Activated T-cell treated with anti-CD3 and anti-CD28 coated beads, Interleukin-2, amount 50 U/mL, for 72 hours (primary cell): Measurements from ENCODE around the gene JAG2. TPM values are rescaled to one million over a fixed set of nuclear protein-coding genes. Genes with fewer than 3 reads are reported as not detected.
"Not testable (repeated sequence)": the region's sequence is repeated elsewhere in the genome, so short reads cannot be mapped to it uniquely, and the experiment has no call there.

Experiments
- ATAC-seq, 2 donors: fragments of 150-1000 bp; cut with Tn5 transposase; replicated peaks in 1 of 2; 2 replicates each; pipeline ENCODE4 v1.10.0; 2021; ENCODE audit warnings: moderate library complexity in 2 of 2, mild to moderate bottlenecking in 1 of 2
- DNase-seq, 2 donors: peaks; one replicate each; pipeline ENCODE4 v3.0.0; 2021 to 2022; ENCODE audit warnings: mixed read lengths in 1 of 2
- H3K27ac Mint-ChIP-seq: one replicate; pipeline ENCODE4 v1.8.0; 2022; ENCODE audit warnings: mild to moderate bottlenecking, moderate library complexity, mixed read lengths
- H3K27me3 Mint-ChIP-seq: one replicate; pipeline ENCODE4 v1.8.0; 2022; ENCODE audit warnings: low read depth, mixed read lengths
- H3K36me3 Mint-ChIP-seq, 2 donors: one replicate each; pipeline ENCODE4 v1.8.0; 2022; ENCODE audit warnings: mixed read lengths in 2 of 2, mild to moderate bottlenecking in 1 of 2; ENCODE audit not compliant: insufficient read depth in 2 of 2
- H3K4me1 Mint-ChIP-seq: one replicate; pipeline ENCODE4 v1.8.0; 2022; ENCODE audit warnings: low read depth, mixed read lengths
- H3K4me3 Mint-ChIP-seq, 2 donors: one replicate each; pipeline ENCODE4 v1.8.0; 2022; ENCODE audit warnings: mild to moderate bottlenecking in 2 of 2, mixed read lengths in 2 of 2, moderate library complexity in 2 of 2
- H3K9me3 Mint-ChIP-seq, 2 donors: one replicate each; pipeline ENCODE4 v1.8.0; 2022; ENCODE audit warnings: mixed read lengths in 2 of 2
- total RNA-seq, 2 donors: library from RNA; stranded (reverse); gene quantifications; one replicate each; pipeline ENCODE4 v1.2.3, GENCODE V29; 2022

Gene JAG2
- total RNA-seq, 2 donors from 2014 or later = 3.1 to 5.4 TPM

DNA sequence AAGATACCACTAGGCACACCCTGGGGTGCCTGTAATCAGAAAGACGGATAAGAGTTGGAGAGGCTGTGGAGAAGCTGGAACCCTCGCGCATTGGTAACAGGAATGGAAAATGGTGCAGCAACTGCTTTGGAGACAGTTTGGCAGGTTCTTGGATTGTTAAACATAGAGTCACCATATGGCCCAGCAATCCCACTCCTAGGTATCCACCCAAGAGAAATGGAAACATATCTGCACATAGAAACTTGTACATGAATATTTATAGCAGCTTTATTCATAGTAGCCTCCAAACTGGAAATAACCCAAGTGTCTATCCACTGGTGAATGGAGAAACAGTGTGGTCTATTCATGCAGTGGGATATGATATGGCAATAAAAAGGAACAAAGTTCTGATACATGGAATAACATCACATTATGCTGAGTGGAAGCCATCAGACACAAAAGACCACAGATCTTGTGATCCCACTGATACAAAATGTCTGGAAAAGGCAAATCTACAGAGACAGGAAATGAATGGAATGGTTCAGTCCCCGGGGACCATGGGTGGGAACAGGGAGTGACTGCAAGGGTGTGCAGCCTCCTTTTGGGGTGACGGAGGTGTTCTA, 45.4 kb downstream of the JAG2 start:
- peaks cover 32% of the 10 kb centered on the region for H3K27me3 Mint-ChIP-seq

DNA sequence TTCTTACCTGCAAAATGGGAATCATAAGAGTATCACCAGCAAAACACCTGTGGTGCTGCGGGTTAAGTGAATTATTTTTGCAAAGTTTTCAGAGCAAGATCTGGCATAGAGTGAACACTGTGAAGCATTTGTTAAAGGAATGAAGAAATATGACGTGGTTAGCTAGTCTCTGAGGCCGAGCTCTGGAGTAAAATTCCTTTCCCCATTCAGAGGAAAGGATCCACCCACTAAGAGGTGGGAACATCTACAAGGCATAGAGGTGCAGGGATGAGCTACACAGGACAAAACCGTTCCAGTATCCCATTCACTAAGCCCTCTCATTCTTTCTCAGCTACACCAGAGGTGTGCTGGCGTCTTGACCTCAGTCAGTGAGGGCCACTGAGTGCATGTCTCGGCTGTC, 48.5 kb downstream of the JAG2 start:
- Mint-ChIP-seq H3K4me1 (peaks cover 7% of the 10 kb centered on the region), H3K27me3 (peaks cover 32% of the 10 kb centered on the region), H3K27ac (no peak overlapping the region), H3K4me3 (no peak overlapping the region), H3K36me3 (peaks cover 5 to 7% of the 10 kb centered on the region in 2 donors), H3K9me3 (peaks cover 9 to 10% of the 10 kb centered on the region in 2 donors)
- DNase-seq (no peak), ATAC-seq (no peak)

More for the DNA sequence above, 45.4 kb downstream of the JAG2 start:
- DNase-seq = no peak
- Mint-ChIP-seq H3K9me3 (peaks cover 9 to 10% of the 10 kb centered on the region in 2 donors), H3K36me3 (peaks cover 5 to 7% of the 10 kb centered on the region in 2 donors), H3K4me3 (no peak overlapping the region), H3K4me1 (peaks cover 7% of the 10 kb centered on the region), H3K27ac (no peak overlapping the region)
- ATAC-seq = no peak

DNA sequence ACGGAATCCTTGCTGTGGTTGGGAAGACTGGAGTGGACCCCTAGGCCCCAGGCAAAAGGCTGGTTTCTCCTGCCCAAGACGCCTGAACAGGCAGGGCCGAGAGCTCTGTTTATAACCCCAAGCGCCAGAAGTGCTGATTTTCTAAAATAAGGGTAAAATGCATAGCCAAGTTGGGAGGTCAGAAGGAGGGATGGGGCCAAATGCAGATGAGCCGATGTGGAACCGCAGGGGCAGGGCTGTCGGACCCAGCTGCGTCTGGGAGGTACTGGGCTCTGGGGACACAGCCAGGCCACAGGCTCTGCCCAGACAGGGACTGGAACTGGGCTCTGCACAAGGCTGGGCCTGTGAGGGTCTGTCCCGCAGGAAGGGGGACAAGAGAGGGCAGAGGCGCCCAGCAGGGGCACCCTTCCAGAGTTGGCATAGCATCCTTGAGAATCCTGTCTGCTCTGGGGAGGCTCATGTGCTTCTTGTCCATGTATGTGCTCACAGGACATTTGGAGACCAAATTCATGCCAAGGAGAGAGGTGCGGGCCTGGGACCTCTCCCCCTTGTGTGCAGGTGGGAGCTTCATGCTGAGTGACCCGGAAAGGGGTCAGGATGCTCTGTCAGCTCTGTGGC, 49.1 kb downstream of the JAG2 start:
- peaks cover 5 to 7% of the 10 kb centered on the region in 2 donors for H3K36me3 Mint-ChIP-seq

GRCh38 chr14:105118646-105119407, 49.7 kb downstream of the JAG2 start:
- Mint-ChIP-seq H3K4me3 (no peak overlapping the region), H3K27me3 (peaks cover 32% of the 10 kb centered on the region), H3K36me3 (peaks cover 5 to 7% of the 10 kb centered on the region in 2 donors), H3K27ac (no peak overlapping the region), H3K4me1 (no peaks in the 10 kb centered on the region), H3K9me3 (peaks cover 9 to 10% of the 10 kb centered on the region in 2 donors)
- no peak for ATAC-seq
- no peak for DNase-seq

More for the DNA sequence above, 49.1 kb downstream of the JAG2 start:
- H3K9me3 Mint-ChIP-seq = peaks cover 9 to 10% of the 10 kb centered on the region in 2 donors
- H3K27ac Mint-ChIP-seq = no peak overlapping the region
- H3K27me3 Mint-ChIP-seq = peaks cover 32% of the 10 kb centered on the region
- H3K4me1 Mint-ChIP-seq = peaks cover 4% of the 10 kb centered on the region
- no peak overlapping the region for H3K4me3 Mint-ChIP-seq
- DNase-seq = no peak
- no peak for ATAC-seq

DNA sequence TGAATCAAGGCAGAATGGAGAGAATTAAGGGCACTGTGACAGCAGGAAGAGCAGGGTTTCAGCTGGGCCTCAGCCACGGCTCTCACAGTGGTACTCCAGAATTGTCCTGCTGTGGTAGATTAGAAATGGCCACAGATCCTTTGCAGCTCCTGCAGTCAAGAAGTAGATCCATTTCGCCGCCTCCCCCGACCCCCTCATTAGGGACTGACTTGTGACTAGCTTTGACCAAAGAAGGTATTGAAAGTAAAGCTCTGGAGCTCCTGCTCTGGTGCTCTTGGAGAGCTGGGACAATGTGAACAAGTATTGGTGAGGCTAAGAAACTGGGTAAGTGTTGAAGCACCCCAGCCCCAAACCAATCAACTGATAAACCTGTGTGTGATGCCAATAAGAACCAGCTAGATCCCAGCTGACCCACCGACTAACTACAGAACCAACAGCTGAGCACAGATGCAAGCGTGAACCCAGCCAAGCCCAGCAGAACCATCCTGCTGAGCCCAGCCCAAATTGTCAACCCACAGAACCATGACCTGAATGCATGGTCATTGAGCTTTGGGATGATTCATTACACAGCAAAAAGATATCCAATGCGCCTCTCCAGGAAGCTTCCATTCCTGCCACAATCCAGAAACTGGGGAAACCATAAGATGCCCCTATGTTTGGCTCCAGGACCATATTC, 50.7 kb downstream of the JAG2 start:
- peaks cover 8 to 10% of the 10 kb centered on the region in 2 donors for H3K9me3 Mint-ChIP-seq
- ATAC-seq = no peak
- no peak overlapping the region for H3K27ac Mint-ChIP-seq
- H3K36me3 Mint-ChIP-seq = peaks cover 5 to 7% of the 10 kb centered on the region in 2 donors
- DNase-seq = no peak
- H3K4me1 Mint-ChIP-seq = no peaks in the 10 kb centered on the region
- H3K4me3 Mint-ChIP-seq = no peak overlapping the region
- H3K27me3 Mint-ChIP-seq = peaks cover 31% of the 10 kb centered on the region

DNA sequence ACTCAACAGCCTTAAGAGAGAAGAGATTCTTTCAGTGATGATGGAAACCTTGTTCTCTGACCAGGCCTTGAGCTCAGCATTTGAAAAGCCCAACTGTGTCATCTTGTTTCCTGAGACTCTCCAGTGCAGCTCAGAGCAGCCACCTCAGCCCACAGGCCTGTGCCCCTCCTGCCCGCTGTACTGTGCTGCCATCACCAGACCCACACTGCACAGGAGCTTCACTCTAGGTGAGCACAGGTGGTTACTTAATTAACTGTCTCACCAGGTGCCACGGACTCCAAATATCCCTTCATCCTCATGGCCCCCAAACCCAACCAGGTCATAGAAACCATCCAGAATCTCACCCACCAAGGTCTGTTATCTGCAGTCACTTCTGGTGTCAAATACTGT, 51.3 kb downstream of the JAG2 start:
- no peak overlapping the region for H3K27ac Mint-ChIP-seq
- peaks cover 4 to 9% of the 10 kb centered on the region in 2 donors for H3K9me3 Mint-ChIP-seq
- H3K36me3 Mint-ChIP-seq = peaks cover 5 to 6% of the 10 kb centered on the region in 2 donors
- ATAC-seq (no peak), DNase-seq (no peak)
- H3K4me3 Mint-ChIP-seq = no peak overlapping the region
- H3K27me3 Mint-ChIP-seq = peaks cover 26% of the 10 kb centered on the region
- H3K4me1 Mint-ChIP-seq = no peaks in the 10 kb centered on the region

GRCh38 chr14:105116451-105117256, 51.9 kb downstream of the JAG2 start:
- no peak for ATAC-seq
- no peak overlapping the region for H3K27ac Mint-ChIP-seq
- peaks cover 2 to 7% of the 10 kb centered on the region in 2 donors for H3K9me3 Mint-ChIP-seq
- peaks cover 20% of the 10 kb centered on the region for H3K27me3 Mint-ChIP-seq
- no peaks in the 10 kb centered on the region for H3K4me1 Mint-ChIP-seq
- H3K4me3 Mint-ChIP-seq = no peak overlapping the region
- H3K36me3 Mint-ChIP-seq = peaks cover 3 to 4% of the 10 kb centered on the region in 2 donors
- no peak for DNase-seq

DNA sequence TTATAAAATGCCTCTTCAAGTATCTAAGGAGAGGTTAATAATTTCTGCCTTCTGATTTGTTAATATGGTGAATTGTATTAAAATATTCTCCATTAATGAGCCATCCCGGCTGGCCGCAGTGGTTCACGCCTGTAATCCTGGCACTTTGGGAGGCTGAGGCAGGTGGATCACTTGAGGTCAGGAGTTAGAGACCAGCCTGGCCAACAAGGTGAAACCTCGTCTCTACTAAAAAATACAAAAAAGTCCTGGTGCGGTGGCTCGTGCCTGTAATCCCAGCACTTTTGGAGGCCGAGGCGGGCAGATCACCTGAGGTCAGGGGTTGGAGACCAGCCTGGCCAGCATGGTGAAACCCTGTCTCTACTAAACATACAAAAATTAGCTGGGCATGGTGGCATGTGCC, 59.3 kb downstream of the JAG2 start:
- not testable (repeated sequence) for H3K4me3 Mint-ChIP-seq, H3K9me3 Mint-ChIP-seq, H3K36me3 Mint-ChIP-seq, H3K27ac Mint-ChIP-seq, DNase-seq, H3K4me1 Mint-ChIP-seq, ATAC-seq
- peaks cover 14% of the 10 kb centered on the region for H3K27me3 Mint-ChIP-seq

GRCh38 chr14:105108516-105108864, 60.1 kb downstream of the JAG2 start:
- DNase-seq (no peak), ATAC-seq (no peak)
- no peak overlapping the region for H3K27ac Mint-ChIP-seq
- peaks cover 0 to 2% of the 10 kb centered on the region in 2 donors for H3K9me3 Mint-ChIP-seq
- H3K36me3 Mint-ChIP-seq = peaks cover 0 to 2% of the 10 kb centered on the region in 2 donors
- H3K4me3 Mint-ChIP-seq = no peak overlapping the region
- no peaks in the 10 kb centered on the region for H3K4me1 Mint-ChIP-seq
- H3K27me3 Mint-ChIP-seq = peaks cover 22% of the 10 kb centered on the region

GRCh38 chr14:105107781-105108515, 60.6 kb downstream of the JAG2 start:
- DNase-seq = no peak
- Mint-ChIP-seq H3K27ac (no peak overlapping the region), H3K27me3 (peaks cover 27% of the 10 kb centered on the region), H3K36me3 (peaks cover 0 to 2% of the 10 kb centered on the region in 2 donors), H3K9me3 (peaks cover 0 to 2% of the 10 kb centered on the region in 2 donors), H3K4me1 (no peaks in the 10 kb centered on the region), H3K4me3 (no peak overlapping the region)
- no peak for ATAC-seq

GRCh38 chr14:105107351-105107750, 61.2 kb downstream of the JAG2 start:
- Mint-ChIP-seq H3K27ac (peak overlapping the region; percentile 16), H3K4me1 (no peaks in the 10 kb centered on the region)
- DNase-seq = no peak

DNA sequence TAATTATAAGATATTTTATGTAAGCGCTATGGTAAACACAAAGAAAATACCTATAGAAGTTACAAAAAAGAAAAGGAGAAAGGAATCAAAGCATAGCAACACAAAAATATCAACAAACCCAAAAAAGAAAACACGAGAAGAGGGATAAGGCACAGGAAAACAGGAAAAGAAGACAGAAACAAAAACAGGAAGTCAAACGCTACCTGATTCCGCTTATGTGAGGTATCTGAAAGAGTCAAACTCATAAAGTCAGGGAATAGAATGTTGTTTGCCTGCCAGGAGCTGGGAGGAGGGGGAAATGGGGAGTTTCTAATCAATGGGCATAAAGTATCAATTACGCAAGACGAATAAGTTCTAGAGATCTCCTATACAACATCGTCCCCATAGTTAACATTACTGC, 63.4 kb downstream of the JAG2 start:
- Mint-ChIP-seq H3K36me3 (peaks cover 0 to 2% of the 10 kb centered on the region in 2 donors), H3K27ac (no peak overlapping the region), H3K4me3 (no peak overlapping the region), H3K27me3 (peaks cover 27% of the 10 kb centered on the region), H3K9me3 (peaks cover 0 to 2% of the 10 kb centered on the region in 2 donors), H3K4me1 (no peaks in the 10 kb centered on the region)
- DNase-seq = no peak
- ATAC-seq = no peak

More at GRCh38 chr14:105107351-105107750, 61.2 kb downstream of the JAG2 start:
- Mint-ChIP-seq H3K9me3 (peaks cover 0 to 2% of the 10 kb centered on the region in 2 donors), H3K4me3 (no peak overlapping the region), H3K36me3 (peaks cover 0 to 2% of the 10 kb centered on the region in 2 donors), H3K27me3 (peaks cover 27% of the 10 kb centered on the region)
- no peak for ATAC-seq
